Activated CD4-positive, alpha-beta T cell treated with anti-CD3 and anti-CD28 coated beads, Interleukin-2, amount 50 U/mL, for 16 hours (primary cell): Measurements from ENCODE around the gene CNN1.
A peak's percentile ranks its signal among the peaks of the same experiment; 100 is the strongest.
"Not testable (repeated sequence)": the region's sequence is repeated elsewhere in the genome, so short reads cannot be mapped to it uniquely, and the experiment has no call there.

Source experiments
- DNase-seq: peaks from one replicate; pipeline ENCODE4 v3.0.0-alpha.2; 2020

CNN1 gene

GRCh38 chr19:11566164-11566563, 27.5 kb downstream of the CNN1 start:
- DNase-seq: no peak

- no peak for DNase-seq
Observed at GRCh38 chr19:11570039-11570462, 31.4 kb downstream of the CNN1 start.

GRCh38 chr19:11573354-11573753, 34.7 kb downstream of the CNN1 start:
- not testable (repeated sequence) for DNase-seq

- not testable (repeated sequence) for DNase-seq
Observed at GRCh38 chr19:11573763-11574162, 35.1 kb downstream of the CNN1 start.

DNA sequence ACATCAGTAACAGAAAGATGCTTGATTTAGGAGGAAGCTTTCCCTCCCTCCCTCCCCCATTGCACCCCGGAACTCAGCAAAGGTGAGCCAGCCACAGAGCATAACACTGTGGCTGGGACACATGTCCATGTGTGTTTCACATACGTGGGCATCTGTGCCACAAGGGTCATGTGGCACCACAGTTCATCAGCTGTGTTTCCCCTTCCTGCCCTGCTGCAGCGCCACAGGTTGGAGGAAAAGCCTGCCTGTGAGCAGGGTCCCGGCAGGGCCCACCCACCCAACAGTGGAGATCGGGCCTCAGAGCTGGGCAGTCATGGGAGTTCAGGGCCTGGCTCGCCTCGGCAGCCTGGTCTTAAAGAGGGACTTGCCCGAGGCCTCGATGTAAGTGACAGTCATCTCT, 36.0 kb downstream of the CNN1 start:
- DNase-seq: no peak

GRCh38 chr19:11576227-11576626, 37.6 kb downstream of the CNN1 start:
- no peak for DNase-seq

DNA sequence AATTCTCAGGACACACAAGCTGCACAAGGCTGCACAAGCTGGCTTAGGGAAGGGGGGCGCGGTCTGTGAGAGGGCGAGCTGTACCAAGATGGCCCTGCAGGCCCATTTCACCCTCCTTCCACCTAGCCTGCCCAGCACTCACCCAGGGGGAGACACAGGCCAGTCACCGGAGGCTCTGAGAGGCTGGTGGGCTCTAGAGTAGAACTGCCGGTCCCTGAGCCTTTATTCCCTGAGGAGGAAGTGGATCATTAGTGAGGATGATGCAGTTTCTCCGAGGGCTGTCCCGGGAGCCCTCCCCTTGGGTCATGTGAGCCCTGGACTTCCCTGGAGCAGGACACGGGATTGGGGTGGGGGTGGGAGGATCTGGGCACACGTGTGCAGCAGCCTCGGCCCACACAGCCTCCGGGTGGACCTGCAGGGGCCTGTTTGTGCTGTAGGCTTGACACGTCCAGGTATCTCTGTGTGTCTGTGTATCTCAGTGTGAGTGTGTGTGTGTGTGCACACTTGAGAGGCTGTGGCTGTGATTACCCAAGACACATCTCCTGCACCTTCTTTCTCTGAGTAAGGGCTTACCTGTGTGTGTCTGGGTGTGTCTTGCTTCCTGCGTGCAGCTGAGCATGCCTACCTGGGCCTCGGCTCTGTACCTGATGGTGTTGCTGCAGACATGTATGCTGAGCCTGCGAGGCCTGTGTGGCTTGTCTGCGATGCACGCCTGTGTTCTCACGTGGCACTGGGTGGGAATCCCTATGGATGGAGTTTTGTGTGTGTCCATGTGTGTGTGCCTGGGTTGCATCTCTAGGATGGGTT, 39.0 kb downstream of the CNN1 start, which contains the start of gene ACP5:
Gene ACP5 (minus strand): TSS at position 195 of the 807 bp plus-strand sequence. CDS start 328 bp downstream, outside the sequence.
- no peak for DNase-seq

DNA sequence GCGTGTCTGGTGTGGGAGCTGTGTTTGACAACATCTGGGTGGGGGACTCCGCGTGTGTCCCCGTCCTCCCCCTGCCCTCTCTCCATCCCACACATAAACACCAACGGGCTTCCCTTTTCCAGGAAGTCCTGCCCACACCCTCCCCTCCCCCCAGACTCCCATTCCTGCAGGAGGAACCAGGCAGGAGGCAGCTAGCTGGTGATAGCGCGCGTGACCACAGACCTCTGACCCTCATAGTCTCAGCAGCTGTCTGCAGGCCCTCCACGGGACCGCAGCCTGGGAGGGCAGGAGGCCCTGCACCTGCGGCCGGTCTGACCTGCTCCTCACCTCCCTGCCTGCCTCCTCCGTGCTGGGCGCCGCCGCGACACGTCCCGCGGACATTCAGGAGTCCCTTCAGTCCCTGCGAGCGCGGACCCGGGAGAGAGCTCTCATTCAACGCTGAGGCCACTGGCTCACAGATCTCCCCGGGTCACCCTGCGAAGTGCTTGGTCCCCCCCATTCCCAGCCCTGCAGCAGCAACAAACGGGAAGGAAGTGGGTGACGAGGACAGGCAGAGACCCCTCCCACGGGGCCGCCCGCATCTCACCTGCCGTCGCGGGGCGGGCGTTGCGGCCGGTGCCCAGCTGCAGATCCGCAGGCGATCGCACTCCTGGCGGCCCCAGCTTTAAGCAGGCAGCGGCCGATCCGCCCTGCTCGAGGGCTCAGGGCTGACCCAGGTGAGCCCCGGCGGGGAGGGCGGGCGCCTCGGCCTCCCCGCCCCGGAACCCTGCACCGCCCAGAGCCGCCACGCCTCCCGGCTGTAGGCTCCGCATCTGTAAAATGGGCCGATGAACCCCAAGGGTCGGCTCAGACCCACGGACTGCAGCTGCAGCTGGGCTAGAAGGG, 39.8 kb downstream of the CNN1 start:
- DNase-seq: peak; percentile 37

- no peak for DNase-seq
Observed at GRCh38 chr19:11580116-11580515, 41.5 kb downstream of the CNN1 start.

DNA sequence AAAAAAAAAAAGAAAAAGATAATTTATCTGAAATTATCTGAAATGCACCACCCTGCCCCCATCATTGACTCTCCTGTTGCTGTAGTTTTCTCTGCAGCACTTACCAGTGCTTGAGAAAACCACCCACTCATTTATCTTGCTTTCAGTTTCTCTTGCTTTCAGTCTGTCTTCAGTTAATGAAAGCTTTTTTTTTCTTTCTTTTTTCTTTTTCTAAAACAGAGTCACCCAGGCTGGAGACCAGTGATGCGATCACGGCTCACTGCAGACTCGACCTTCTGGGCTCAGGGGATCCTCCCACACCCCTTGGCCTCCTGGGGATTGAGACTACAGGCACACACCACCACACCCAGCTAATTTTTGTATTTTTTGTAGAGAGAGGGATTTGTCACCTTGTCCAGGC, 43.1 kb downstream of the CNN1 start:
- DNase-seq: peak; percentile 68

DNA sequence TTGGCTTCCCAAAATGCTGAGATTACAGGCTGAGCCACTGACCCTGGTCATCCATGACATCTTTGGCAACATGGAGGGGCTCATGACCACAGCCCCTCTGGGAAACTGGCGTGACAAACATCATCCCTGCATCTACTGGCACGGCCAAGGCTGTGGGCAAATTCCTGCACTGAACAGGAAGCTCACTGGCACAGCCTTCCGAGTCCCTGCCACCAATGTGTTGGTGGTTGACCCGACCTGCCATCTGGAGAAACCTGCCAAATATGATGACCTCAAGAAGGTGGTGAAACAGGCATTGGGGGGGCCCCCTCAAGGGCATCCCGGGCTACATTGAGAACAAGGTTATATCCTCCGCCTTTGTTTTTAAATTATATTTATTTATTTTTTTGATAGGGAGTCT, 47.7 kb downstream of the CNN1 start:
- DNase-seq: no peak

GRCh38 chr19:11587302-11587974, 48.8 kb downstream of the CNN1 start:
- DNase-seq: peak; percentile 82

GRCh38 chr19:11587975-11588631, 49.5 kb downstream of the CNN1 start:
- DNase-seq: no peak

- no peak for DNase-seq
Observed at GRCh38 chr19:11594084-11594483, 55.4 kb downstream of the CNN1 start.

GRCh38 chr19:11596156-11596555, 57.5 kb downstream of the CNN1 start:
- no peak for DNase-seq

GRCh38 chr19:11597202-11598102, 58.8 kb downstream of the CNN1 start, which contains the start of gene ZNF627:
ZNF627 (plus strand) TSS chr19:11597483; CDS start chr19:11597628, 145 bp downstream.
- peak; percentile 98 for DNase-seq

DNA sequence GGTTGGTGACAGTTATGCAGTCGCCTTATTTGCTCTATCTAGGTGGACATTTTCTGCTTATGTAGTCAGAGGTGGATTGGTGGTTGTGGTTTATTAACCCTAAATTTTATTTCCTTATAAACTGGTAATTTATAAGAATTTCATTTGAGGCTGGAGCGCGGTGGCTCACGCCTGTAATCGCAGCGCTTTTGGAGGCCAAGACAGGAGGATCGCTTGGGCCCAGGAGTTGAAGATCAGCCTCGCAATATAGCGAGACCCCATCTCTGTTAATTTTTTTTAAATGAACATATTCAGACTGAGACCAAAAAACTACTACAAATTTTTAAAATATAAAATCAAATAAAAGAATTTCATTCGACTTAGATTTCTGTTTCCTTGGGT, 59.4 kb downstream of the CNN1 start:
- DNase-seq: no peak

DNA sequence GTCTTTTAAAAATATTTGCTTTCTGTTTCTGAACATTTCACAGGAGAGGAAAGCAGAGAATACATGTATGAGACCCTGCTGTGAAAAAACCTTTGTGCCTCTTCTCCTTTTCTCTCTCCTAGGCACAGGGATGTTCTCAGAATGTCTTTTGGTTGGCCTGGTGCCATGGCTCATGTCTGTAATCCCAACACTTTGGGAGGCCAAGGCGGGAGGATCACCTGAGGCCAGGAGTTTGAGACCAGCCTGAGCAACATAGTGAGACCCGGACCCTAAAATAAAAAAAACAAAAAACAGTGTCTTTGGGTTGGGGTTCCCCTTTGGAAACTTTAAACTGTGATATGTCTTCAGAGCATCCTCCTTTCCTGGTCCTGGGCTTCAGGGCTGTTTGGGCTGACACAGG, 60.1 kb downstream of the CNN1 start:
- DNase-seq: no peak

- not testable (repeated sequence) for DNase-seq
Observed at GRCh38 chr19:11599704-11600103, 61.1 kb downstream of the CNN1 start.
